ENCODE measurements around the gene ACLY. TPM values are rescaled to one million over a fixed set of nuclear protein-coding genes. Genes with fewer than 3 reads are reported as not detected.

Gene ACLY
- total RNA-seq, 6 experiments from 2014 or later = 254 to 315 (median 279) TPM

GRCh38 chr17:41873559-41874292, 45.0 kb downstream of the ACLY start:
- Mint-ChIP-seq H3K27me3 (ENCODE audit: insufficient read depth) (no peaks in the 10 kb centered on the region), H3K27ac (peak overlapping the region; percentile 49), H3K9me3 (no peaks in the 10 kb centered on the region), H3K4me3 (no peak overlapping the region), H3K4me1 (ENCODE audit: low read depth) (no peaks in the 10 kb centered on the region), H3K36me3 (ENCODE audit: low read depth) (peaks cover 40% of the 10 kb centered on the region)
- TF ChIP-seq, protein P1, sequence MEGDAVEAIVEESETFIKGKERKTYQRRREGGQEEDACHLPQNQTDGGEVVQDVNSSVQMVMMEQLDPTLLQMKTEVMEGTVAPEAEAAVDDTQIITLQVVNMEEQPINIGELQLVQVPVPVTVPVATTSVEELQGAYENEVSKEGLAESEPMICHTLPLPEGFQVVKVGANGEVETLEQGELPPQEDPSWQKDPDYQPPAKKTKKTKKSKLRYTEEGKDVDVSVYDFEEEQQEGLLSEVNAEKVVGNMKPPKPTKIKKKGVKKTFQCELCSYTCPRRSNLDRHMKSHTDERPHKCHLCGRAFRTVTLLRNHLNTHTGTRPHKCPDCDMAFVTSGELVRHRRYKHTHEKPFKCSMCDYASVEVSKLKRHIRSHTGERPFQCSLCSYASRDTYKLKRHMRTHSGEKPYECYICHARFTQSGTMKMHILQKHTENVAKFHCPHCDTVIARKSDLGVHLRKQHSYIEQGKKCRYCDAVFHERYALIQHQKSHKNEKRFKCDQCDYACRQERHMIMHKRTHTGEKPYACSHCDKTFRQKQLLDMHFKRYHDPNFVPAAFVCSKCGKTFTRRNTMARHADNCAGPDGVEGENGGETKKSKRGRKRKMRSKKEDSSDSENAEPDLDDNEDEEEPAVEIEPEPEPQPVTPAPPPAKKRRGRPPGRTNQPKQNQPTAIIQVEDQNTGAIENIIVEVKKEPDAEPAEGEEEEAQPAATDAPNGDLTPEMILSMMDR (IDR thresholded peaks at IDR 0.05) = no peak
- peak; percentile 70 for DNase-seq

DNA sequence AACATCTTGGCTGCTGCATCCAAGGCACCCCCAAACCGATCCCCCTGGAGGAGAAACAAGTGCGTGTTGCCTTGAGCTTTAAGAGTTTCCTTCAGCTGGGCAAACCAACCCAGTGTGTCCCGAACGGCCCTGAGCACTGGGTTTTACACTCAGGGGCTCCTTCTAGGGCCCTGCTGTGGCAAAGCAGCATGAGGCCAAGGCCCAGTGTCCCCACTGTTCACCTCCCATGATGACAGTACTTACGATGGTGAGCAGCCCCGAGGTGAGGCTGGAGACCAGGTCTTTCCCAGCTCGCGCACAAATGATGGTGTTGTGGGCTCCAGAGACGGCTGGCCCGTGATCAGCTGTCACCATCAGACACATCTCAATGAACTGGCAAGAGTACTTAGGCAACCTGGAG, 47.0 kb downstream of the ACLY start:
- no peaks in the 10 kb centered on the region for H3K9me3 Mint-ChIP-seq
- H3K27ac Mint-ChIP-seq = no peak overlapping the region
- no peak overlapping the region for H3K4me3 Mint-ChIP-seq
- peaks cover 42% of the 10 kb centered on the region for H3K36me3 Mint-ChIP-seq (ENCODE audit: low read depth)
- DNase-seq = no peak
- TF ChIP-seq, protein P1 (IDR thresholded peaks at IDR 0.05) = no peak
- no peaks in the 10 kb centered on the region for H3K4me1 Mint-ChIP-seq (ENCODE audit: low read depth)
- H3K27me3 Mint-ChIP-seq (ENCODE audit: insufficient read depth) = no peaks in the 10 kb centered on the region

DNA sequence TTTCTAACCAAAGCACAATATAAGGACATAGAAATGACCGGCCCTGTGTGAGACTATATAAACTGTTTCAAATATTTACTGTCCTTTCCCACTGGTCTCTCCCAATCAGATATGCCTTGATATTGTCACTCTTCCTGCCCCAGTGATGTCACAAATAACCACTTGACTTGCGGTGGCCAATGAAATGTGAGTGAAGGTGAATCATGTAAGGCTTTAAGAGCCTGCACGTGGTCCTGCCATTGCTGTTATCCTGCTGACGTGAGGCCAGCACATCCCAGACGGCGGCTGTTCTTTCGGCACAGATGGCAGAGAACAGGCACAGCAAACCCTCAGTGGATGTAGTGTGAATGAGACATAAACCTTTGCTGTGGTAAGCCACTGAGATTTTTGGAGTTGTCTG, 48.1 kb downstream of the ACLY start:
- Mint-ChIP-seq H3K27me3 (ENCODE audit: insufficient read depth) (no peaks in the 10 kb centered on the region), H3K9me3 (no peaks in the 10 kb centered on the region), H3K36me3 (ENCODE audit: low read depth) (peaks cover 42% of the 10 kb centered on the region), H3K4me3 (no peak overlapping the region), H3K4me1 (ENCODE audit: low read depth) (0 out of 2 replicates have a peak, but pooled peaks cover under 1% of the 10 kb centered on the region), H3K27ac (peak overlapping the region; percentile 19)
- DNase-seq = no peak
- TF ChIP-seq, protein P1 (IDR thresholded peaks at IDR 0.05) = no peak

DNA sequence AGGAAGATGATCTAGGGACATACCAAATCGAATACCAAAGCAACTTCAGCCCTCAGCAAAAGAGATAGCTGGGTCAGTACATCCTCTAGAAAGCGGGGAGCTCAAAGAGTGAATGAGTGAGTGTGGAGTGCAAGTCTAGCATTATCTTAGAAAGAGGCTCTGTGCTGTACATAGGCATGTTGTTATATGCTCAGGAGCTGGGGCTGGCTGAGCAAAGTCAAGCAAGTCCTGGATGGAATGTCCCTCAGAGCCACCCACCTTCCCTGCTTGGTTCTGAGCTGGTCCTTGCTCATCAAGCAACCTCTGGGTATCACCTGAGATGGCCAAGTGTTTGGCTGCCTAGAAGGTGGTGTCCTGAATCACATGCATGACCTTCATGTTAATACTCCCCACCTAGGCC, 48.7 kb downstream of the ACLY start:
- no peak for DNase-seq
- H3K27ac Mint-ChIP-seq = no peak overlapping the region
- 0 out of 2 replicates have a peak, but pooled peaks cover 4% of the 10 kb centered on the region for H3K4me1 Mint-ChIP-seq (ENCODE audit: low read depth)
- no peak overlapping the region for H3K4me3 Mint-ChIP-seq
- H3K9me3 Mint-ChIP-seq = no peaks in the 10 kb centered on the region
- H3K27me3 Mint-ChIP-seq (ENCODE audit: insufficient read depth) = no peaks in the 10 kb centered on the region; the same call in 1 of the 2 replicates
- TF ChIP-seq, protein P1 (IDR thresholded peaks at IDR 0.05) = no peak
- peaks cover 42% of the 10 kb centered on the region for H3K36me3 Mint-ChIP-seq (ENCODE audit: low read depth)

- peaks cover 42% of the 10 kb centered on the region for H3K36me3 Mint-ChIP-seq (ENCODE audit: low read depth)
- no peaks in the 10 kb centered on the region; the same call in 1 of the 2 replicates for H3K27me3 Mint-ChIP-seq (ENCODE audit: insufficient read depth)
Measured at GRCh38 chr17:41869426-41869825, 49.3 kb downstream of the ACLY start.

More at GRCh38 chr17:41869426-41869825, 49.3 kb downstream of the ACLY start:
- no peak for DNase-seq
- Mint-ChIP-seq H3K4me1 (ENCODE audit: low read depth) (0 out of 2 replicates have a peak, but pooled peaks cover 4% of the 10 kb centered on the region), H3K9me3 (no peaks in the 10 kb centered on the region), H3K27ac (no peak overlapping the region), H3K4me3 (no peak overlapping the region)
- TF ChIP-seq, protein P1 (IDR thresholded peaks at IDR 0.05) = no peak

Measured in HFFc6 (cell line).